ENCODE measurements around the gene ASCC1. TPM values are rescaled to one million over a fixed set of nuclear protein-coding genes. Genes with fewer than 3 reads are reported as not detected.
"Not testable (repeated sequence)": the region's sequence is repeated elsewhere in the genome, so short reads cannot be mapped to it uniquely, and the experiment has no call there.

ASCC1 gene
- total RNA-seq, 2 experiments from 2014 or later = 28.5 to 34.4 TPM

GRCh38 chr10:72140174-72140573 is 75.9 kb downstream of the ASCC1 start:
- Mint-ChIP-seq H3K4me1 (peaks cover 10% of the 10 kb centered on the region), H3K9me3 (no peaks in the 10 kb centered on the region), H3K36me3 (peaks cover 18% of the 10 kb centered on the region), H3K27ac (no peak overlapping the region), H3K27me3 (no peaks in the 10 kb centered on the region), H3K4me3 (no peak overlapping the region)
- ATAC-seq (ENCODE audit: low read depth) (no peak), DNase-seq (no peak)
- POLR2A ChIA-PET = interaction anchor here (0.6 kb wide), 1 partner anchor 9 kb away, joined by 4 read pairs; no protein-coding TSS in a partner anchor

- POLR2A ChIA-PET = interaction anchor here (0.7 kb wide), 2 partner anchors 11 to 80 kb away, joined by 3 read pairs; no protein-coding TSS in a partner anchor
- Mint-ChIP-seq H3K9me3 (no peaks in the 10 kb centered on the region), H3K36me3 (peaks cover 24% of the 10 kb centered on the region)
Measured at GRCh38 chr10:72137583-72137982, 78.5 kb downstream of the ASCC1 start.

GRCh38 chr10:72136225-72136624 is 79.9 kb downstream of the ASCC1 start:
- POLR2A ChIA-PET = interaction anchor here (1.0 kb wide), 1 partner anchor 203 kb away, joined by 5 read pairs; no protein-coding TSS in a partner anchor
- not testable (repeated sequence) for H3K9me3 Mint-ChIP-seq; H3K27ac Mint-ChIP-seq; ATAC-seq (ENCODE audit: low read depth); DNase-seq; H3K27me3 Mint-ChIP-seq; H3K4me3 Mint-ChIP-seq
- Mint-ChIP-seq H3K4me1 (peaks cover 40% of the 10 kb centered on the region), H3K36me3 (peaks cover 28% of the 10 kb centered on the region)

More at GRCh38 chr10:72137583-72137982, 78.5 kb downstream of the ASCC1 start:
- no peak overlapping the region for H3K27ac Mint-ChIP-seq
- no peak for ATAC-seq (ENCODE audit: low read depth)
- peaks cover 34% of the 10 kb centered on the region for H3K4me1 Mint-ChIP-seq
- no peak overlapping the region for H3K4me3 Mint-ChIP-seq
- DNase-seq = no peak
- H3K27me3 Mint-ChIP-seq = no peaks in the 10 kb centered on the region

GRCh38 chr10:72134785-72135767 is 81.0 kb downstream of the ASCC1 start:
- Mint-ChIP-seq H3K27me3 (no peaks in the 10 kb centered on the region), H3K9me3 (no peaks in the 10 kb centered on the region), H3K36me3 (peaks cover 28% of the 10 kb centered on the region), H3K4me1 (peaks cover 42% of the 10 kb centered on the region), H3K4me3 (peak overlapping the region; percentile 51), H3K27ac (peak overlapping the region; percentile 79)
- no peak for DNase-seq
- ATAC-seq (ENCODE audit: low read depth) = peak; percentile 36
- POLR2A ChIA-PET = interaction anchor here (0.6 to 1.1 kb wide), 2 partner anchors 113 to 961 kb away, joined by 3 to 4 read pairs; no protein-coding TSS in a partner anchor

GRCh38 chr10:72133517-72133916 is 82.6 kb downstream of the ASCC1 start:
- Mint-ChIP-seq H3K27ac (peak overlapping the region; percentile 49), H3K27me3 (no peaks in the 10 kb centered on the region), H3K9me3 (no peaks in the 10 kb centered on the region), H3K4me1 (peaks cover 43% of the 10 kb centered on the region), H3K36me3 (peaks cover 36% of the 10 kb centered on the region), H3K4me3 (no peak overlapping the region)
- no peak for DNase-seq
- no peak for ATAC-seq (ENCODE audit: low read depth)
- POLR2A ChIA-PET = no interaction called here

GRCh38 chr10:72132854-72133253 is 83.2 kb downstream of the ASCC1 start:
- H3K36me3 Mint-ChIP-seq = peaks cover 36% of the 10 kb centered on the region
- H3K27me3 Mint-ChIP-seq = no peaks in the 10 kb centered on the region
- no peaks in the 10 kb centered on the region for H3K9me3 Mint-ChIP-seq
- POLR2A ChIA-PET = interaction anchor here (0.6 to 1.8 kb wide), 7 partner anchors 42 to 204 kb away, joined by 3 to 7 read pairs (median 5); partner anchors contain the start of gene DDIT4
- peaks cover 41% of the 10 kb centered on the region for H3K4me1 Mint-ChIP-seq
- H3K4me3 Mint-ChIP-seq = peak overlapping the region; percentile 50
- no peak for ATAC-seq (ENCODE audit: low read depth)
- no peak for DNase-seq
- peak overlapping the region; percentile 49 for H3K27ac Mint-ChIP-seq

- no peak overlapping the region for H3K4me3 Mint-ChIP-seq
- no peak for ATAC-seq (ENCODE audit: low read depth)
- H3K36me3 Mint-ChIP-seq = peaks cover 24% of the 10 kb centered on the region
- POLR2A ChIA-PET = interaction anchor here (0.6 to 0.7 kb wide), 2 partner anchors 94 to 199 kb away, joined by 3 read pairs; no protein-coding TSS in a partner anchor
- H3K27ac Mint-ChIP-seq = no peak overlapping the region
- no peak for DNase-seq
- no peaks in the 10 kb centered on the region for H3K27me3 Mint-ChIP-seq
- no peaks in the 10 kb centered on the region for H3K9me3 Mint-ChIP-seq
- peaks cover 21% of the 10 kb centered on the region for H3K4me1 Mint-ChIP-seq
Measured at GRCh38 chr10:72127571-72127970, 88.5 kb downstream of the ASCC1 start.

- Mint-ChIP-seq H3K27me3 (no peaks in the 10 kb centered on the region), H3K4me3 (no peak overlapping the region), H3K4me1 (peaks cover 22% of the 10 kb centered on the region), H3K36me3 (peaks cover 24% of the 10 kb centered on the region), H3K27ac (no peak overlapping the region), H3K9me3 (no peaks in the 10 kb centered on the region)
- POLR2A ChIA-PET = interaction anchor here (0.6 to 2.5 kb wide), 5 partner anchors 11 to 209 kb away, joined by 3 to 18 read pairs (median 3); partner anchors contain the start of gene SPOCK2
- DNase-seq = no peak
- no peak for ATAC-seq (ENCODE audit: low read depth)
Measured at GRCh38 chr10:72126872-72127232, 89.2 kb downstream of the ASCC1 start.

GRCh38 chr10:72126184-72126871 is 89.7 kb downstream of the ASCC1 start:
- H3K27me3 Mint-ChIP-seq = no peaks in the 10 kb centered on the region
- no peaks in the 10 kb centered on the region for H3K9me3 Mint-ChIP-seq
- ATAC-seq (ENCODE audit: low read depth) (peak; percentile 26), DNase-seq (no peak)
- no peak overlapping the region for H3K27ac Mint-ChIP-seq
- H3K4me1 Mint-ChIP-seq = peaks cover 27% of the 10 kb centered on the region
- peaks cover 26% of the 10 kb centered on the region for H3K36me3 Mint-ChIP-seq
- no peak overlapping the region for H3K4me3 Mint-ChIP-seq
- POLR2A ChIA-PET = interaction anchor here (0.6 to 2.5 kb wide), 6 partner anchors 11 to 209 kb away, joined by 3 to 18 read pairs (median 4); partner anchors contain the start of gene SPOCK2

- no peaks in the 10 kb centered on the region for H3K9me3 Mint-ChIP-seq
- POLR2A ChIA-PET = interaction anchor here (0.8 to 2.5 kb wide), 5 partner anchors 16 to 356 kb away, joined by 3 to 18 read pairs (median 3); partner anchors contain the start of gene SPOCK2
- DNase-seq (no peak), ATAC-seq (ENCODE audit: low read depth) (no peak)
- H3K27ac Mint-ChIP-seq = no peak overlapping the region
- H3K4me3 Mint-ChIP-seq = no peak overlapping the region
- no peaks in the 10 kb centered on the region for H3K27me3 Mint-ChIP-seq
- peaks cover 31% of the 10 kb centered on the region for H3K36me3 Mint-ChIP-seq
- H3K4me1 Mint-ChIP-seq = peaks cover 26% of the 10 kb centered on the region
Measured at GRCh38 chr10:72124989-72125388, 91.1 kb downstream of the ASCC1 start.

- Mint-ChIP-seq H3K9me3 (no peaks in the 10 kb centered on the region), H3K4me1 (peaks cover 24% of the 10 kb centered on the region), H3K36me3 (peaks cover 34% of the 10 kb centered on the region), H3K27ac (no peak overlapping the region), H3K27me3 (no peaks in the 10 kb centered on the region), H3K4me3 (no peak overlapping the region)
- ATAC-seq (ENCODE audit: low read depth) (no peak), DNase-seq (no peak)
- POLR2A ChIA-PET = interaction anchor here (1.1 to 2.5 kb wide), 3 partner anchors 36 to 356 kb away, joined by 3 to 18 read pairs (median 3); partner anchors contain the start of gene SPOCK2
Measured at GRCh38 chr10:72124381-72124780, 91.7 kb downstream of the ASCC1 start.

- DNase-seq (no peak), ATAC-seq (ENCODE audit: low read depth) (no peak)
- Mint-ChIP-seq H3K9me3 (no peaks in the 10 kb centered on the region), H3K4me3 (no peak overlapping the region), H3K27ac (no peak overlapping the region), H3K4me1 (peaks cover 24% of the 10 kb centered on the region), H3K36me3 (peaks cover 30% of the 10 kb centered on the region), H3K27me3 (no peaks in the 10 kb centered on the region)
- POLR2A ChIA-PET = no interaction called here
Measured at GRCh38 chr10:72123616-72124015, 92.5 kb downstream of the ASCC1 start.

GRCh38 chr10:72122221-72122620 is 93.9 kb downstream of the ASCC1 start:
- Mint-ChIP-seq H3K4me3 (peak overlapping the region; percentile 7), H3K27ac (peak overlapping the region; percentile 59), H3K27me3 (no peaks in the 10 kb centered on the region), H3K9me3 (peaks cover 3% of the 10 kb centered on the region), H3K4me1 (peaks cover 24% of the 10 kb centered on the region), H3K36me3 (peaks cover 35% of the 10 kb centered on the region)
- ATAC-seq (ENCODE audit: low read depth) = no peak
- no peak for DNase-seq
- POLR2A ChIA-PET = interaction anchor here (1.8 kb wide), 1 partner anchor 34 kb away, joined by 12 read pairs; the partner anchor contains the start of gene SPOCK2
